Activated CD4-positive, alpha-beta T cell treated with anti-CD3 and anti-CD28 coated beads, Interleukin-2, amount 10 ng/mL, durations not matched to agents 24 days and 14 days (primary cell): ENCODE results near the gene ASAH2. TPM values are rescaled to one million over a fixed set of nuclear protein-coding genes. Genes with fewer than 3 reads are reported as not detected.

ENCODE experiments used
- DNase-seq: peaks from one replicate; pipeline ENCODE4 v3.0.0; 2022
- H3K27ac Mint-ChIP-seq: one replicate; pipeline ENCODE4 v1.8.0; 2022; ENCODE audit warnings: mild to moderate bottlenecking, mixed read lengths
- H3K27me3 Mint-ChIP-seq: one replicate; pipeline ENCODE4 v1.8.0; 2022; ENCODE audit warnings: mixed read lengths
- H3K36me3 Mint-ChIP-seq: one replicate; pipeline ENCODE4 v1.8.0; 2022; ENCODE audit warnings: low read depth, mild to moderate bottlenecking, mixed read lengths
- H3K4me1 Mint-ChIP-seq: one replicate; pipeline ENCODE4 v1.8.0; 2021; ENCODE audit warnings: mixed read lengths
- H3K4me3 Mint-ChIP-seq: one replicate; pipeline ENCODE4 v1.8.0; 2022; ENCODE audit warnings: mild to moderate bottlenecking, moderate library complexity, mixed read lengths
- H3K9me3 Mint-ChIP-seq: one replicate; pipeline ENCODE4 v1.8.0; 2021; ENCODE audit warnings: mixed read lengths
- intact Hi-C: fragments of 100-400 bp; cut with micrococcal nuclease; formaldehyde crosslinking; loops from one replicate; pipeline ENCODE4 v1.15.1; 2023
- total RNA-seq: library from RNA; stranded (reverse); gene quantifications from 2 replicates; pipeline ENCODE4 v1.2.3, GENCODE V29; 2022

Gene ASAH2
- total RNA-seq, 1 donor from 2014 or later = 5.2 TPM

GRCh38 chr10:50210876-50211275 lies 40.4 kb downstream of the ASAH2 start:
- no peaks in the 10 kb centered on the region for H3K9me3 Mint-ChIP-seq
- H3K4me3 Mint-ChIP-seq = no peak overlapping the region
- H3K27me3 Mint-ChIP-seq = peaks cover 34% of the 10 kb centered on the region
- intact Hi-C loops = no loop called here
- H3K36me3 Mint-ChIP-seq = no peaks in the 10 kb centered on the region
- peaks cover 3% of the 10 kb centered on the region for H3K4me1 Mint-ChIP-seq
- no peak overlapping the region for H3K27ac Mint-ChIP-seq
- DNase-seq = no peak

Other genes starting within 250 kb of the ASAH2 start
- gene WASHC2A, start 183.6 kb downstream of the ASAH2 start, total RNA-seq = 20.9 and 28.7 TPM in 2 replicates